ENCODE data around the gene CT47B1.

GRCh38 chrX:120825146-120825545 is 50.5 kb downstream of the CT47B1 start:
- TF ChIP-seq EZH2 (IDR thresholded peaks at IDR 0.05; ENCODE audit: borderline replicate concordance, low read length) (no peak), CTCF (conservative IDR thresholded peaks at IDR 0.05 in 1 of 2, IDR thresholded peaks at IDR 0.05 in 1 of 2; ENCODE audit: extremely low read depth in 1 of 2, insufficient read depth in 1 of 2, low read depth in 1 of 2, low read length in 2 of 2) (no peak)
